Fibroblast of lung (primary cell): ENCODE measurements around the gene ETNPPL. TPM values are rescaled to one million over a fixed set of nuclear protein-coding genes. Genes with fewer than 3 reads are reported as not detected.

Experiments
- DNase-seq, 2 donors: peaks; one replicate each; pipeline versions ENCODE4 v3.0.0 to v3.0.0-alpha.2; 2010; ENCODE audit warnings: low read depth in 2 of 2
- H2AFZ ChIP-seq: 2 replicates; pipeline ENCODE4 v1.5.1; 2012; ENCODE audit warnings: low read length, control low read depth, inconsistent platforms
- H3K27ac ChIP-seq: 2 replicates; pipeline ENCODE4 v1.5.1; 2011; ENCODE audit warnings: low read length, control low read depth; ENCODE audit not compliant: insufficient read depth
- H3K27me3 ChIP-seq: 2 replicates; pipeline ENCODE4 v1.5.1; 2011; ENCODE audit warnings: mild to moderate bottlenecking, low read length; ENCODE audit not compliant: control insufficient read depth, insufficient read depth
- H3K36me3 ChIP-seq: 2 replicates; pipeline ENCODE4 v1.5.1; 2011; ENCODE audit warnings: low read length; ENCODE audit not compliant: control insufficient read depth, insufficient read depth
- H3K4me1 ChIP-seq: 2 replicates; pipeline ENCODE4 v1.5.1; 2011; ENCODE audit warnings: low read length; ENCODE audit not compliant: control insufficient read depth, insufficient read depth; ENCODE audit errors: extremely low read depth
- H3K4me2 ChIP-seq: 2 replicates; pipeline ENCODE4 v1.5.1; 2011; ENCODE audit warnings: low read length, control low read depth; ENCODE audit not compliant: insufficient read depth; ENCODE audit errors: extremely low read depth
- H3K4me3 ChIP-seq, 4 experiments: fragments of 200-600 bp in 1 of 4; sonication (generic) in 1 of 4; replicated peaks in 1 of 4; 2 replicates each; pipeline ENCODE4 v1.5.1; 2011 to 2016; ENCODE audit warnings: low read length in 4 of 4, low read depth in 3 of 4, mild to moderate bottlenecking in 3 of 4, control low read depth in 2 of 4, inconsistent platforms in 1 of 4, mixed read lengths in 1 of 4; ENCODE audit not compliant: insufficient read depth in 1 of 4; ENCODE audit errors: control extremely low read depth in 1 of 4
- H3K79me2 ChIP-seq: 2 replicates; pipeline ENCODE4 v1.5.1; 2012; ENCODE audit warnings: mild to moderate bottlenecking, low read length, inconsistent platforms; ENCODE audit not compliant: control insufficient read depth, insufficient read depth
- H3K9ac ChIP-seq: 2 replicates; pipeline ENCODE4 v1.5.1; 2011; ENCODE audit warnings: mild to moderate bottlenecking, low read length, control low read depth; ENCODE audit not compliant: insufficient read depth
- H3K9me3 ChIP-seq: 2 replicates; pipeline ENCODE4 v1.5.1; 2012; ENCODE audit warnings: low read depth, low read length; ENCODE audit not compliant: control insufficient read depth, insufficient read depth
- H4K20me1 ChIP-seq: 2 replicates; pipeline ENCODE4 v1.5.1; 2011; ENCODE audit warnings: low read length; ENCODE audit not compliant: control insufficient read depth, insufficient read depth; ENCODE audit errors: extremely low read depth
- EZH2 ChIP-seq: IDR thresholded peaks from 2 replicates; pipeline ENCODE4 v1.5.1; 2012; ENCODE audit warnings: low read length, control low read depth, mild to moderate bottlenecking; ENCODE audit errors: missing control alignments
- polyA plus RNA-seq, 2 donors: library from polyadenylated mRNA; depleted of rRNA in 1 of 2; stranded (reverse) in 1 of 2; unstranded in 1 of 2; fragments of >200 nt; gene quantifications; 2 replicates each; pipeline ENCODE4 v1.2.1, GENCODE V29; 2011 to 2012; ENCODE audit warnings: missing spikeins in 1 of 2
- total RNA-seq: library from RNA; depleted of rRNA; stranded (reverse); fragments of >200 nt; gene quantifications from 2 replicates; pipeline ENCODE4 v1.2.1, GENCODE V29; 2014
- TF ChIP-seq, protein P1 (sequence below), 2 donors: IDR thresholded peaks in 1 of 2; conservative IDR thresholded peaks in 1 of 2; 1 replicate in 1 of 2; 2 replicates in 1 of 2; pipeline ENCODE4 v1.5.1; 2011 to 2012; ENCODE audit warnings: low read length in 2 of 2, control low read depth in 1 of 2, inconsistent platforms in 1 of 2, low read depth in 1 of 2, mild to moderate bottlenecking in 1 of 2

ETNPPL gene
- total and polyA plus RNA-seq, 2 donors (not counting 1 experiment from before 2014, with no cell fraction given), result not detected

DNA sequence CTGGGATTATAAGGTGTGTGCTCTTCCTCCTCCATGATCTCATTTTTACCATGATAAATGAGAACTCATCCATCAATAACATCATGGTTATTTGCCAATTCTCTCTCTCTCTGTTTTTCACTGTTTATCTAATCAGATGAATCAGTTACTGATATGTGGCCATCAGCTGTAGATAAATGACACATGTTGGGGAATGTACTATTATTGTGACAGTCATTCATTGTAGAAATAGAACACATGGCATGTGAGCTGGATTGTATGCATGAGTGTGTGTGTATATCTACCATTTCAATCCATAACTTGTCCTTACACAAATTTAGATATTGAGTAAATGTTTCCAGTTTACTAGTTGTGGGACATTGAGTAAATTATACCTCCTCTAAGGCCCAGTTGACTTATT, 59.5 kb downstream of the ETNPPL start:
- Histone ChIP-seq H3K4me1 (no peaks in the 10 kb centered on the region), H2AFZ (no peak overlapping the region), H4K20me1 (no peaks in the 10 kb centered on the region), H3K4me2 (no peak overlapping the region), H3K9ac (no peak overlapping the region), H3K27ac (no peak overlapping the region), H3K27me3 (no peaks in the 10 kb centered on the region), H3K36me3 (no peaks in the 10 kb centered on the region), H3K79me2 (no peaks in the 10 kb centered on the region), H3K4me3 (no peak overlapping the region), H3K9me3 (no peaks in the 10 kb centered on the region)
- no peak for DNase-seq
- TF ChIP-seq EZH2, result no peak
- TF ChIP-seq, protein P1, sequence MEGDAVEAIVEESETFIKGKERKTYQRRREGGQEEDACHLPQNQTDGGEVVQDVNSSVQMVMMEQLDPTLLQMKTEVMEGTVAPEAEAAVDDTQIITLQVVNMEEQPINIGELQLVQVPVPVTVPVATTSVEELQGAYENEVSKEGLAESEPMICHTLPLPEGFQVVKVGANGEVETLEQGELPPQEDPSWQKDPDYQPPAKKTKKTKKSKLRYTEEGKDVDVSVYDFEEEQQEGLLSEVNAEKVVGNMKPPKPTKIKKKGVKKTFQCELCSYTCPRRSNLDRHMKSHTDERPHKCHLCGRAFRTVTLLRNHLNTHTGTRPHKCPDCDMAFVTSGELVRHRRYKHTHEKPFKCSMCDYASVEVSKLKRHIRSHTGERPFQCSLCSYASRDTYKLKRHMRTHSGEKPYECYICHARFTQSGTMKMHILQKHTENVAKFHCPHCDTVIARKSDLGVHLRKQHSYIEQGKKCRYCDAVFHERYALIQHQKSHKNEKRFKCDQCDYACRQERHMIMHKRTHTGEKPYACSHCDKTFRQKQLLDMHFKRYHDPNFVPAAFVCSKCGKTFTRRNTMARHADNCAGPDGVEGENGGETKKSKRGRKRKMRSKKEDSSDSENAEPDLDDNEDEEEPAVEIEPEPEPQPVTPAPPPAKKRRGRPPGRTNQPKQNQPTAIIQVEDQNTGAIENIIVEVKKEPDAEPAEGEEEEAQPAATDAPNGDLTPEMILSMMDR (conservative IDR thresholded peaks at IDR 0.05 in 1 of 2, IDR thresholded peaks at IDR 0.05 in 1 of 2; ENCODE audit: low read depth in 1 of 2, low read length in 2 of 2), result no peak

DNA sequence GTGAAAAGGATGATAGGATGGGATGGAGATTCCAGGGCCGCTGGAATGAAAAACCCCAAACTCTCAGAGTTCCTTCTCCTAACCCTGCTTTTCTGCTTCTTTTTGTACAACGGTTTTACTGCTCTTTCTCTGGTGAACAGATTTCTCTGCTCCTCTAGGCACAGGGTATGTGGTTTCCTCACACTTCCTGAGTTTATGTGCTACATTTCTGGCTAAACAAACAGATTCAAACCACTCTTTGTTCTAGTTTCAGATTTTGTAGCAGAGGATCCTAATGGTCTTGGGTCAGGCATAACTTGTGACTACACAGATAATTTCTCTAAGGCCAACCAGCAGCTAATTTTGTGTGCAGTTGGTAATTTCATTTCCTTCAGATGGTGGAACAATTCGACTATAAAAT, 59.9 kb downstream of the ETNPPL start:
- H2AFZ ChIP-seq, result no peak overlapping the region
- H3K4me2 ChIP-seq, result no peak overlapping the region
- no peaks in the 10 kb centered on the region for H3K27me3 ChIP-seq
- no peaks in the 10 kb centered on the region for H3K9me3 ChIP-seq
- no peaks in the 10 kb centered on the region for H3K36me3 ChIP-seq
- peak in 1 of 2 donors; percentile 55 for DNase-seq
- H4K20me1 ChIP-seq, result no peaks in the 10 kb centered on the region
- H3K9ac ChIP-seq, result no peak overlapping the region
- no peak overlapping the region for H3K27ac ChIP-seq
- no peak overlapping the region for H3K4me3 ChIP-seq
- H3K79me2 ChIP-seq, result no peaks in the 10 kb centered on the region
- no peak for TF ChIP-seq EZH2
- TF ChIP-seq, protein P1 (conservative IDR thresholded peaks at IDR 0.05 in 1 of 2, IDR thresholded peaks at IDR 0.05 in 1 of 2; ENCODE audit: low read depth in 1 of 2, low read length in 2 of 2), result no peak
- H3K4me1 ChIP-seq, result no peaks in the 10 kb centered on the region

DNA sequence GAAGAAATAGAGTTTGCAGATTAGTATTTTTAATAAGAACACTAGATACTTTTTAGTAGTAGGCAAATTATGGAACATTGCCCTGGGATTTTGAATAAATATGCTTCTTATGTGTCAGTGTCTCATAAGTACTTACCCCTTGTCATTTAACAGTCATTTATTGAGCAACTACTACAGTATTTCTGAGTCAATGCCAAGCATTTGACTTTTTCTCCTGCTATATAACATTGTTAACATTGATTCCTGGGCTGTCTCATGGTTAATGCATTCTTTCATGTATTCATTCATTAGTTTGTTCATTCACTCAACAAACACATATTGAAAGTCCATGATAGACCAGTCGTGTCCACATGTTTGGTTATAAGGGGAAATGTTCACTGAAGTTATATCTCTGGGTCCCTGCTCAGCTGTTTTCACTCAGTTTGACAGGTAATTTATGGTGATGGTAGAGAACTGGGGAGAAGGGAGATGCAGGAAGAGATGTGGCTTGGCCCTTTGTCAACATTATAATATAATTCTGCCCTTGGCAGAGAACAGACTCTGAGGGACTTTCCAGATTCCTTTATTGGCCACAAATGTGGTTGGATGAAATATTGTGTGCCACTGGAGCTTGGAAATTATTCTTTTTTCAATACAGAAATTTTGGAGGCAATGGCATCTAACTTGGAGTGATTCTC, 62.6 kb downstream of the ETNPPL start:
- no peak overlapping the region for H2AFZ ChIP-seq
- no peak overlapping the region for H3K4me2 ChIP-seq
- peak; percentile 19 to 88 for DNase-seq
- no peaks in the 10 kb centered on the region for H3K27me3 ChIP-seq
- no peaks in the 10 kb centered on the region for H3K4me1 ChIP-seq
- no peaks in the 10 kb centered on the region for H4K20me1 ChIP-seq
- no peaks in the 10 kb centered on the region for H3K79me2 ChIP-seq
- H3K36me3 ChIP-seq, result no peaks in the 10 kb centered on the region
- no peak overlapping the region for H3K4me3 ChIP-seq
- no peak overlapping the region for H3K27ac ChIP-seq
- no peaks in the 10 kb centered on the region for H3K9me3 ChIP-seq
- no peak for TF ChIP-seq EZH2
- TF ChIP-seq, protein P1 (conservative IDR thresholded peaks at IDR 0.05 in 1 of 2, IDR thresholded peaks at IDR 0.05 in 1 of 2; ENCODE audit: low read depth in 1 of 2, low read length in 2 of 2), result no peak
- H3K9ac ChIP-seq, result no peak overlapping the region
